HEK293 (cell line): ENCODE data around the gene REM2.

Experiments
- AEBP2 ChIP-seq: fragments of 450-650 bp; formaldehyde crosslinking; IDR thresholded peaks from 2 replicates; pipeline ENCODE4 v1.5.1; 2016; ENCODE audit warnings: missing biosample characterization, missing genetic modification characterization, borderline replicate concordance
- CTCF ChIP-seq: fragments of 450-650 bp; formaldehyde crosslinking; IDR thresholded peaks from 2 replicates; pipeline ENCODE4 v1.5.1; 2016; ENCODE audit warnings: missing biosample characterization, missing genetic modification characterization
- SETDB1 ChIP-seq: IDR thresholded peaks from one replicate; pipeline ENCODE4 v1.6.1; 2017; ENCODE audit warnings: mild to moderate bottlenecking, low read length, moderate library complexity, mixed read lengths; ENCODE audit not compliant: insufficient read length
- ZBTB7A ChIP-seq: fragments of 450-650 bp; formaldehyde crosslinking; IDR thresholded peaks from 2 replicates; pipeline ENCODE4 v1.5.1; 2016; ENCODE audit warnings: low read depth, missing biosample characterization, missing genetic modification characterization
- ZNF121 ChIP-seq: fragments of 450-650 bp; formaldehyde crosslinking; IDR thresholded peaks from 2 replicates; pipeline ENCODE4 v1.5.1; 2016; ENCODE audit warnings: missing biosample characterization, missing genetic modification characterization
- ZNF513 ChIP-seq: fragments of 450-650 bp; IDR thresholded peaks from 2 replicates; pipeline ENCODE4 v1.5.1; 2018; ENCODE audit warnings: missing biosample characterization, missing genetic modification characterization

DNA sequence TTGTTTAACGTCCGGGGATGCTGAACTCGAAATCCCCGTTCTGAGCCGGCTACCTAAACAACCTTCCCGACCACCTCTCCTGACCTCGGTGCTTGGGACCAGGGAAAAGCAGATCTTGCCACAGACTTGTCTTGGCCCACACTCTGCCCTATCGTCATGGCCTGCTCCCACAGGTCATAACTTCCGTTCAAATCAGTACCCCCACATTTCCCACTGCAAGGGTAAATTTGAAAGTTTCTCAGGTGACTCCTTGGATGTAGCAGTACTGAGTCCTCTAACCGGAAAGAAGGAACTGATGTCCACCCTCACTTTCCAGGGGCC, 36.5 kb downstream of the REM2 start:
- TF ChIP-seq SETDB1 = no peak
- no peak for TF ChIP-seq AEBP2
- TF ChIP-seq ZBTB7A (tag by site-specific recombination) = no peak
- TF ChIP-seq ZNF513 (tag by site-specific recombination) = no peak
- TF ChIP-seq CTCF (tag by site-specific recombination) = no peak
- TF ChIP-seq ZNF121 = no peak
